NCI-H1105 treated with DMSO at 0.1 percent for 48 hours (cell line): Measurements from ENCODE around the gene INAFM1.
A peak's percentile ranks its signal among the peaks of the same experiment; 100 is the strongest.

Source experiments
- DNase-seq: peaks from one replicate; lab custom pipeline; 2025; lab: John Stamatoyannopoulos, UW

INAFM1 gene

GRCh38 chr19:47274071-47274890 lies at the start of gene INAFM1:
Gene INAFM1 (plus strand): TSS chr19:47274885. CDS start chr19:47274920, 35 bp downstream.
- peak; percentile 87 for DNase-seq

DNA sequence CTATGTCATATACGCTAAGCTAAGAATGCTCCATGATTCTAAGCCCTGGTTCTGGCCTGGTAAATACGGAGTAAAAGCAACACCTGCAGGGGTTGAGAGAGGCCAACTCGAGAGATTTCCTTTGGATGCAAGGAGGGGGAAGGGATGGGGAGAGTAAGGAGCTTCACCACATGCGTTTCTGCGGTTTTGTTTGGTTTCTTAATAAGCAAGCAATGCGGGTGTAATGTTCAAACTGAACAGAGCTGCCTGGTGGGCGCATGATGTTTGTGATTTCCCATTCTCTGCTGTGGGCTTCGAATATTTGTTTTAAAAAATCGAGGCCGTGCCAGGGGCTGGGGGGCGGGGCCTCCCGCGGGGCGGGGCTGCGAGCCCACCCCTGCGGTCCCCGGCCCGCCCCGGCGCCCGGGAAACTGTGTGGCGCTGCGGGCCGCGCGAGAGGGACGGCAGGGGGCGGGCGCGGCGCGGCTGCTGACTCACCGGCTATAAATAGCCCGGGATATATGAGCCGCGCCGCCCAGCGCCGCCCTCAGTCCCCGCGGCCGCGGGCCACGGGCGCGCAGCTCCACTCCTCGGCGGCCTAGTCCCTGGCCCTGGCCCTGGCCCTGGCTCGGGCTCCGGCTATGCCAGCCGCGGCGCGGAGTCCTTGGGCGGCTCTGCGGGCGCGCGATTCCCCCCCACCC lies 48.8 kb upstream of the INAFM1 start:
- DNase-seq, result peak; percentile 85

DNA sequence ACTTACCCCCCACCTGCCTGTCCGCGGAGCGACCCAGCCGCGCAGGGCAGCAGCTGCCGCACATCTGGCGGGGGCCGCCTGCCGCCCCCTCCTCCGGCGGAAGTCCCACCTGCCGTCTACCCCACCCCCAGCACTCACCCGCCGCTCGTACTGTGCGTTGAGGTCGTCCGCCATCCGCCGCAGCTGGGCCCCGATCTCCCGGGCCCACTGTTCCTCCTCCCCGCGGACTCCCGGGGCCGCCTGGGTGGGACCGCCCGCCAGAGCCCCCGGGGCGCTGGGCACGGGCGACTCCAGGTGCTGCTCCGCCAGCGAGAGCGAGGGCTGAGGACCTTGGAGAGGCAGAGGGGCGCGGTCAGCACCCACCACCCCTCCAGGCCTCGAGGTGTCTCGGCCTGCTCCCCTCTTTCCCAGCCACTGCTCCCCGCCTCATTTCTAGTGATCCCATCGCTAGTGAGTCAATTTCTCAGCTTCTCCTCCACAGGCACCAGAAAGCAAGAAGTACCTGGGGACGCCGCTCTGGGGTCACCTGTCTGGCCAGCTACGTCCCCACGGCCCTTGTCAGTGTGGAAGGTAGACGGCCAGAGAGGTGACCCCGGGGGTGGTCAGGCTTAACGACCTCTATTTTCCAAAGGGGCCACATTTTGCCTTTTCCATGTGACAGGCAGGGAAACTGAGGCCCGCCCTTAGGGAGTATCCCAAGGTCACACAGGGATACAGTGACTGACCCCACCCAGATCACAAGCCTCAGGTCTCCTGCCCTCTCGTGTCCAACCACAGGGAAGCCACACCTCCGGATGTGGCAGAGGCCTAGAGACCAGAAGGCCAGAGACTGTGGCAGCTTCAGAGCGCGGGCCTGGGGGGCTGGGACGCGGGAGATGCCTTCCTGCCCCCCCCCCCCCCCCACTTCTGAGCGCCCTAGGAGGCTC lies 48.0 kb upstream of the INAFM1 start:
- no peak for DNase-seq

DNA sequence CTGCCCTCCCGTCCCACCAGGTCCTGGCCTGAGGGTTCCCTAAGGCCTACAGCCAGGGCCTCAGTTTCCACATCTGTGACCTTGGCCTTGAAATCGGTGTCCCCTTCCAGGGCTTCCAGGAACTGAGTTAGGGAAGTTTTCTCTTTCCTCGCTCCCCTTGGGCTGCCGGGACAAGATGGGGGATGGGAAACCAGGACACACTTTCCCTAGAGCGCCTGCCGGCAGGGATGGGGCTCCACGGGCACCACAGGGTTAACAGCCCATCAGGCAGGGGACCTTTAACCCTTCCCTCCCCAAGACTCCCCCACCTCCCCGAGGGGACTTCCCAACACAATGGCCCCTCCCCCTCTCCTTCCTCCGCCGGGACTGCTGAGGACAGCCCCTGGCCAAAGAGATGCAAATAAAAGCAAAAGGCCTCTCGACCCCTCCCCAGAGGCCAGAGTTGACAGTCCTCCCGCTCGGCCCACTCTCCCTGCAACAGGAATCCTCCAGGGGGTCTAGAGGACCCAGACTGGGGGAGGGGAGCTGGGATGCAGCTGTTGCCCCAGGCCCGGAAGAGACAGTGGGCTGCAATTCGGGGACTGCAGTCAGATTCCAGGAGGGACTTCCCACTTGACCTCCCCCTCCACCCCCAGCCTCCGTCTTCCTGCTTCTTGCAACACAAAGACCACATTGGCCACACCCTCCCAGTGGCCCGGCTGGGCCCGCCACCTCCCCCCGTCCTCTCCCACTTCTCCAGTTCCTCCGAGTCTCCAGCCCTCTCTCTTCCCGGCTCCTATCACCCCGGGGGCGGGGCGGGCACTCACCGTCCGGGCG lies 47.1 kb upstream of the INAFM1 start:
- DNase-seq, result peak; percentile 32

DNA sequence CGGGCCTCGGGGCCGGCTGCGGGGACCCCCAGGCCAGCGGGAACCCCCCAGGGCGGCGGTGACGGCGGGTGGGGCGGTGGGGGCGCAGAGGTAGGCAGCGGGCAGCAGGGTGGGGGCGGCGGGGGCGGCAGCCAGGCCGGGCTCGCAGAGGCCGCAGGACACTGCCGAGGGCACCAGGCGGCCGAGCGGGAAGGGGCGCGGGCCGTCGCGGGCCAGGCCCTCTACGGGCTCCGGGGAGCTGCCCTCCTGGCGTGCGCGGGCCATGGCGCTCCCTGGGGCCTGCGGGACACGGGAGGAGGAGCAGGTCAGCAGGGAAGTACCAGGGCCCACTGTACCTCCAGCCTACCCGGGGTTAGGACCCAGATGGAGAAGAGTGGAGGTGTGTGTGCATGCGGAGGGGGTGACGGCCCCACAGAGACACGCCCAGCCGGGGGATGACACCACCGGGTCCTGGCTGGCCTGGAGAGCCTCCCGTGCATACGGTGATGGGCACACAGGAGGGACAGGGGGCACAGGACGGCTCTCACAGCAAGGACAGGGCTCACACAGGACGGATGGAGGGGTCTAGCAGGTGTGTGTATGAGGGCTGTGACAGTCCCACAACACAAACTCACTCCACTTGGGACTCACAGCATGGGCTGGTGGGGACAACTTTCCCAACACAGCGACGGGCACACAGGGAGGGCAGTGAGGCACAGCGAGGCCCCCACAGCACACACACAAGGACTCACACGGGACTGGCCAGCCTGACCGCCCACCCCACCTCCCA lies 46.3 kb upstream of the INAFM1 start:
- DNase-seq, result peak; percentile 22

DNA sequence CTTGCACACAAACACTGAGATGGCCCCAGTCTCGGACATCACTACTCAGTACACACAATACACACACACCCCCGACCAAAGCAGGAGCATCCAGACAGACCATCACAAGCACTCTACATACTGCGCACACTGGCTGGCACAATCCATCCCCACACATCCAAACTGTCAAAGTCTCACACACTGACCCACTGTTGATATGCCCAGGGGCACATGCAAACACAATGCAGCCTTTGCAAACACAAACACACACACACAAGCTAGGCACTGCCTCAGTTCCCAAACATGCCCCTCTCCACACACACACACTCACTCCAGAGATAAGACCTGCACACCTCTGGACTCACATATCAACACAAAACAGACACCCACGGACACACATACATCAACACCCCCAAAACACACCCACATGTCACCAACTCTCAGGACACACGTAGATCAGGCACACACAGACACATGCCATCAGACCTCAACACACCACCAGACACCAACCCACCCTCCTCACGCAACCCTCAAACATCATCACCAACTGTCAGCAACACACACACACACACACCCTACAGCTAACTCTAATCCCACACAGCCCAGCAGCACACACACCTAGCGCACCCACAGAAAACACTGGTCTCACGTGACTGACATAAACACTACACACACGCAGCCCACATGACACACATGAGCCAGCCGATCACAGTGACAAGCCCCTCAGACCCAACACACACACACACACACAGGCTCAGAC lies 45.6 kb upstream of the INAFM1 start:
- DNase-seq, result no peak

DNA sequence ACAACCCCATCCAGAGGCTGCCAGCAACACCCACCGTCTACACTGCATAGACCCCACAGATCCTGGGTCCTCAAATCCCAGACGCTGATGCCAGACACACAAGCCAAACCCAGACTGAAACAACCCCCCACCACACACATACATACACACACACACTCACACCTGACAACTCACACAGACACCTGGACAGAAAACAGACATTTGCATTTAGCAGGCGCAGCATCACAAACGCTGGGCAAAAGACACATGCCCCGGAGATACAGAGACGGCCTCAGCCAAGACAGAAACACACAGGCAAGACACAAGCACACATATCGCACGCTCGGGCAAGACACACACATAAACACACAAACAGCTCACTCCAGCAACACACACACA lies 45.0 kb upstream of the INAFM1 start:
- no peak for DNase-seq

DNA sequence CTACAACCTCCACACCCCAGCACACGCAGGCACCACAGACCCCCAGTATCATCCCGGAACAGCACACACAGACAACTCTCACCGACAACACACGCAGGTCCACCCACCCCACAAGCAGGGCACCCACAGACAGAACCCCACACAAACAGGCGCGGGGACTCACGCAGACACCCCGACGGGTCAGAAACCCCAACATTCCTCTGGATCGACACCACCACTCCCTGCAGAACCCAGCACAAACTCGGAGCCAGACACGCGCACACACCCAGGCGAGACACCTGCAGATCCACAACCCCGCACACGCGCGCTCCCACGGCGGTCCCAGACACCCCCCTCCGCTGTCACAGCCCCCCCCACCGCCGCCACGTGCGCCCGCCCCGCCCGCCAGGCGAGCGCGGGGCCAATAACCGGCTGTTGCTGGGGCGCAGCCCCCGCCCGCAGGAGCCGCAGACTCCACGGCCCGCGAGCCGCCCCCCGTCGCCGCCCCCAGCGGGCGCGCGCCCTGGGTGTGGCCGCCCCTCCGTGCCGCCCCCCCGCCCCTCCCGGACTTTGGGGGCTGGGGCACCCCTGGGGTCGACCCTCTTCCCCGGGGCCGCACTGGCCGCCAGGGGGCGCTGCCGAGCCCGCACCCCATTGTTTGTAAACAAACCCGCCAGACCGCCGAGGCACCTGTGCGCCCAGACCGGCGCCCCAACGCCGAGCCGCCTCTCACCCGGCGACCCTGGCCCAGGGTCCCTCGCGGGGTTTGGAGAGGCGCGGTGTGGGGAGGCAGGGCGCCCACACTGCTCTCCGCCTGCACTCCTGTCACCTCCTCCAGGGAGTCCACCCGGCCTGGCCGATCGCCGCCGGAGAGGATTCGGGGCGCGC lies 44.4 kb upstream of the INAFM1 start:
- no peak for DNase-seq

- no peak for DNase-seq
These were observed 43.8 kb upstream of the INAFM1 start, which contains the start of gene BBC3 for GRCh38 chr19:47230921-47231214. Gene BBC3 (minus strand): TSS chr19:47231199. CDS start chr19:47228431, 2,768 bp downstream.

DNA sequence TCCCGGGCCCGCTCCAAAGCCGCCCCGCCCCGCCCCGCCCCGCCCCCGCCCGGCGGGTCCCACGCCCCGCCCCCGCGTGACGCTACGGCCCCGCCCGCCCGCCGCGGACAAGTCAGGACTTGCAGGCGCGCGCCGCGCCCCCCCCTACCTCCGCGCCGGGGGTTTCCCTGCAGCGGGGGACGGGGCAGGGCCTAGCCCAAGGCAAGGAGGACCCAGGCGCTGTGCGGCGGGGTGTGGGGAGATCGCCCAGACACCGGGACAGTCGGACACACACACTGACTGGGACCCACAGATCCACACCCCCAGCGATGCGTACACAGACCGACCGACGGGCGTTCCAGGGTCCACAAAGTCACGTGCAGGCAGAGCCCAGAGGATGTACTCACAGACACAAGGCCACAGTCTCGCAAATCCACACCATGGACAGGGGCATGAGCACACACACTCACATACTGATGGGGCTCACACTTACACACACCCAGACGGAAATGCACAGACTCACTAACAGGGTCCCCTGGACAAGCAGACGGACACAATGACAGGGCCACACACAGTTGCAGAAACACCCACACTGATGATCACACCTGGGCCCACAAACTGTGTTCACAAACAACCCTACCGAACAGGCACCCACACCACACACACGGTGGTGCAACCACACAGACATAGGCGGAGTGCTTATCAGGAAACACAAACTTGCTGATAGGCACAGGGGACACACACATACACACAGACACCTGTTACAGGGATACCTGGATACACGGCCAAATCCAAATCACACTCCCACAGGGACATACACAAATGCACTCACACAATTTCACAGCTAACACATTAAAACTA lies 43.2 kb upstream of the INAFM1 start:
- DNase-seq, result no peak

DNA sequence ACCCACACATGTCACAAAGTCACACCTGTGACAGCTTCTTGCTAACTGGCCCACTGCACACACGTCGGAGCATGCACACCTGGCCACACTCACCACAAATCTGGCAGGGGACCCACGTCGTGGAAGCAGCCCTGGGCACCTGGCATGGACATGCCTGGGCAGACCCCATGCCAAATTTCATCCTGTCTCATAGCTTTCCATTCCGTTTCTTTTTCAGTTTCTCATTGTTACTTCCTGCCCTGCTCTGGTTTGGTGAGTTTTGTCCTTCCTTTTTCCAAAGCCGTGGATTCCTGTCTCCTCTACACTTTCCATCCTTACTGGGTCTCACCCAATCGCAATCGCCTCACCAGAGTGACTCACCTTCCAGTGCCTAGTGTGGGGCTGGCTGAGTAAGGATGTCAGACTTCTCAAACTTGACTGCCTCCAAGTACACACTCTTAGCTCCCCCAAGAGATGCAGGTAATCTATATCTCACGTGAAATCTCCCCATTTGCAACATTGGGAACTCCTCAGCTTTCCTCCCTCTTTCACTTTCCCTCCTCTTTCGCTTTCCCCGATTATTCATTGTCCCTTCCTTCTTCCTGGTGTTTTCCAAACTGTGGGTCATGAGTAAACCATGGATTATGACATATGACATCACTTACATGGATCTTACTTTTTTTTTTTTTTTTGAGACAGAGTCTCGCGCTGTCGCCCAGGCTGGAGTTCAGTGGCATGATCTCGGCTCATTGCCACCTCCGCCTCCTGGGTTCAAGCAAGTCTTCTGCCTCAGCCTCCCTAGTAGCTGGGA lies 42.1 kb upstream of the INAFM1 start:
- DNase-seq, result peak; percentile 58

GRCh38 chr19:47236072-47236675 lies 38.5 kb upstream of the INAFM1 start:
- DNase-seq, result no peak

DNA sequence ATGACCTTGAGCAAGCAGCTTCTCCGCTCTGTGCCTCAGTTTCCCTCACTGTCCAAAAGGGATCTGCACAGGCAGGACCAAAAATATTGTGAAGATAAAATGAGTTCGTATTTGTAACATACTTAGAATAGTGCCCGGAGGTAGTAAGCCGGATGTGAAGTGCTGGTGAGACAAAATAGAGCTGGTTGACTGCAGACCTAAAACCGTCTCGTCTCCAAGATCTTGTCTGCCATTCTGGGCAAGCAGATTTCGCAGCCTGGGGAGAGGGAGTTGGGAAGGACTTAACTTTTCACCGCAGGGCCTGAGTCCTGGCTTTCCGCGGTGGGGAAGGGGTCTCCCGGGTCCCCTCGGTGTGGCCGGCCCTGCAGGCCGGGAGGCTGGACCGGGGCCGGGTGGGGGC lies 35.5 kb upstream of the INAFM1 start:
- no peak for DNase-seq

- DNase-seq, result peak; percentile 87
These were observed 34.9 kb upstream of the INAFM1 start for GRCh38 chr19:47239610-47240296.

- no peak for DNase-seq
These were observed 34.1 kb upstream of the INAFM1 start for GRCh38 chr19:47240556-47240955.
